ENCODE results near the gene TOX2.

The TOX2 gene

DNA sequence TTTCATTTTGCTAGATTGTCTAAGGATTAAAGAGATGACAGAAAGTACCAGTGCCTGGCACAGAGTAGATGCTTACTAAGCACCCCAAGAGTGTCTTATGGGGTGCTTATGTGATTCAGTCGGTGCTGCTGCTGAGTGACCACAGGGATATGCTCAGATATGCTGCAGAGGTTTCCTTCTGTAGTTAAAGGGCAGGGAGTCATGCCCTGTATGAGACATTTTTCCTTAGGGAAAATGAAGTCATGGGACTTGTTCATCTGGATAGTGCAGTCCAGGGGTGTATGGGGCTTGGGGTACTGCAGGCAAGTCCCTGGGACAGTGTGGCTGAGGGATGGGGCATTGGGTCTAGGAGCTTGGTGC is 25.1 kb downstream of the TOX2 start:
- TF ChIP-seq, protein P1, sequence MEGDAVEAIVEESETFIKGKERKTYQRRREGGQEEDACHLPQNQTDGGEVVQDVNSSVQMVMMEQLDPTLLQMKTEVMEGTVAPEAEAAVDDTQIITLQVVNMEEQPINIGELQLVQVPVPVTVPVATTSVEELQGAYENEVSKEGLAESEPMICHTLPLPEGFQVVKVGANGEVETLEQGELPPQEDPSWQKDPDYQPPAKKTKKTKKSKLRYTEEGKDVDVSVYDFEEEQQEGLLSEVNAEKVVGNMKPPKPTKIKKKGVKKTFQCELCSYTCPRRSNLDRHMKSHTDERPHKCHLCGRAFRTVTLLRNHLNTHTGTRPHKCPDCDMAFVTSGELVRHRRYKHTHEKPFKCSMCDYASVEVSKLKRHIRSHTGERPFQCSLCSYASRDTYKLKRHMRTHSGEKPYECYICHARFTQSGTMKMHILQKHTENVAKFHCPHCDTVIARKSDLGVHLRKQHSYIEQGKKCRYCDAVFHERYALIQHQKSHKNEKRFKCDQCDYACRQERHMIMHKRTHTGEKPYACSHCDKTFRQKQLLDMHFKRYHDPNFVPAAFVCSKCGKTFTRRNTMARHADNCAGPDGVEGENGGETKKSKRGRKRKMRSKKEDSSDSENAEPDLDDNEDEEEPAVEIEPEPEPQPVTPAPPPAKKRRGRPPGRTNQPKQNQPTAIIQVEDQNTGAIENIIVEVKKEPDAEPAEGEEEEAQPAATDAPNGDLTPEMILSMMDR (IDR thresholded peaks at IDR 0.05; ENCODE audit: unreplicated experiment in 3 of 3): no peak
- Mint-ChIP-seq H3K9me3 (no peaks in the 10 kb centered on the region), H3K27ac (no peak overlapping the region), H3K27me3 (ENCODE audit: low read depth) (peaks cover 25% of the 10 kb centered on the region), H3K4me3 (no peak overlapping the region), H3K36me3 (ENCODE audit: low read depth) (no peaks in the 10 kb centered on the region), H3K4me1 (peaks cover 5% of the 10 kb centered on the region)

DNA sequence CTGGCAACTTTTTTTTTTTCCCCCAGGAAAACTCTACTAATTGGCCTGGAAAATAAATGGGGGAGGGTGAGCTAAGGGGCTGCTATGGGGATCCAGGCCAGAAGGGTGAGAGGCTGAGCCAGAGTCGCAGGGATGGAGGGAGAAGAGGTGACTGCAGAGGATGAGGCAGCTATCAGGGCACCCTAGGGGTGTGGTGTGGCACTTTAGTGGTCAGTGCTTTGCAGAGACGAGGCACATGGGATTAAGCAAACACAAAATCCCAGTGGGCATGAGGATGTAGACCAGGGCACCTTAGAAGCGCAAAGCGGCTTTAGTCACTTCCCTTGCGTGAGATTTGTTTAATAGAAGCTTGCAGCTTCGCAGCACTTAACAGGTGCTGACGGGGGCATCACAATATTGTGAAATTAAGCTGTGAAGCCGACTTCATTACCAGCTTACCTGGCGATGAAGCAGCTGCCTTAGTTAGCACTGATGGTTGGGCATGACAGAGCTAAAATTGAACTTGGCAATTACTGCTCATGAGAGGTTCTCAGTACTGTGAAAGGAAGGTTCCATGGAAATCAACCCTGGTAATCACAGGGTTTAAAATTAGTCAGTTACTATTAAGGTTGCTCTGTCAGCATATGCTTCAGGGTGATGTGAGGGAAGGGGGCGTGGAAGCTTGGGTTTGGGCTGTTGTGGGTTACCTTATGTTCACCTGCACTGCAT is 26.0 kb downstream of the TOX2 start:
- H3K9me3 Mint-ChIP-seq: no peaks in the 10 kb centered on the region
- H3K27me3 Mint-ChIP-seq (ENCODE audit: low read depth): peaks cover 26% of the 10 kb centered on the region
- H3K4me3 Mint-ChIP-seq: no peak overlapping the region
- TF ChIP-seq, protein P1 (IDR thresholded peaks at IDR 0.05; ENCODE audit: unreplicated experiment in 3 of 3): no peak
- H3K4me1 Mint-ChIP-seq: peaks cover 5% of the 10 kb centered on the region
- H3K36me3 Mint-ChIP-seq (ENCODE audit: low read depth): no peaks in the 10 kb centered on the region
- no peak overlapping the region for H3K27ac Mint-ChIP-seq

DNA sequence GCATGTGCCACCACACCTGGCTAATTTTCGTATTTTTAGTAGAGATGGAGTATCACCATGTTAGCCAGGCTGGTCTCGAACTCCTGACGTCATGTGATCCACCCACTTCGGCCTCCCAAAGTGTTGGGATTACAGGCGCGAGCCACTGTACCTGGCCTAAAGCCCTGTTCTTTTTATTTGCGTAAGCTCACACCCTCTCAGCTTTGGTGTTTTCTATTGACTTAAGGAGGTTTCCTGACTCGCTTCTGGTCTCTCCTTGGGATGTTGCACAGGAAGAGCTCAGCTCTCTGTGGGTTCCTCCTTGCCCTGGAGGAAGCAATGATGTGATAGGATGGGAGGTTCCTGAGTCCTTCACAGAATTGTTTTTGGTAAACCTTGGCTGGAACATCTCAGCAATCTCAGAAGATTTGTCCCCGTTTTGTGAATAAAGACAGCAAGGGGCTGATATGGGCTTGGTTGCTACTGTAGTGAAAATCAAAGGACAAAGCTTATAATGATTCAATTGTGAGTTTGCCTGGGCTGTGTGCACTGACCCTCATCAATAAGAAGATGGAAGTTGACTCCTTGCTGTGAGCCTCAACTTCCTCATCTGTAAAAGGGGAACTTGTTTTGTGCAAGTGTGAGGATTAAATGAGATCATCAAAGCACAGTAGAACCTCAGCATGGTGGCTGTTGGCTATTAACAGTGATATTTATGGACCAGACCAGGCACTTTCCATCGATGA is 27.0 kb downstream of the TOX2 start:
- Mint-ChIP-seq H3K27ac (no peak overlapping the region), H3K36me3 (ENCODE audit: low read depth) (no peaks in the 10 kb centered on the region), H3K4me3 (no peak overlapping the region), H3K27me3 (ENCODE audit: low read depth) (peaks cover 33% of the 10 kb centered on the region), H3K9me3 (no peaks in the 10 kb centered on the region), H3K4me1 (peaks cover 5% of the 10 kb centered on the region)
- TF ChIP-seq, protein P1 (IDR thresholded peaks at IDR 0.05; ENCODE audit: unreplicated experiment in 3 of 3): no peak

DNA sequence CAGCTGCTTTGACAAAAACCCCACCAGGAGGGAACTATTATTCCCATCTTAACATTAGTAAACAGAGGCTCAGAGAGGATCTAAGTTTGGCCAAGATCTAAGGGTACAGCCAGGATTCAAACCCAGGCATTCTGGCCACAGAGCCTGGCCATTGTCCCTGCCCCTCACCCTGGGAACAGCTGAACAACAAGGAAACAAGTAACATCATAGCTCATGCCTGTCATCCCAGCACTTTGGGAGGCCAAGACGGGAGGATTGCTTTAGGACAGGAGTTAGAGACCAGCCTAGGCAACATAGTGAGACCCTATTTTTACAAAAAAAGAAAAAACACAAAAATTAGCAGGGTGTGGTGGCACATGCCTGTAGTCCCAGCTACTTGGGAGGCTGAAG is 27.5 kb downstream of the TOX2 start:
- no peaks in the 10 kb centered on the region for H3K9me3 Mint-ChIP-seq
- TF ChIP-seq, protein P1 (IDR thresholded peaks at IDR 0.05; ENCODE audit: unreplicated experiment in 3 of 3): no peak
- peaks cover 5% of the 10 kb centered on the region for H3K4me1 Mint-ChIP-seq
- no peak overlapping the region for H3K4me3 Mint-ChIP-seq
- no peak overlapping the region for H3K27ac Mint-ChIP-seq
- no peaks in the 10 kb centered on the region for H3K36me3 Mint-ChIP-seq (ENCODE audit: low read depth)
- H3K27me3 Mint-ChIP-seq (ENCODE audit: low read depth): peaks cover 37% of the 10 kb centered on the region

DNA sequence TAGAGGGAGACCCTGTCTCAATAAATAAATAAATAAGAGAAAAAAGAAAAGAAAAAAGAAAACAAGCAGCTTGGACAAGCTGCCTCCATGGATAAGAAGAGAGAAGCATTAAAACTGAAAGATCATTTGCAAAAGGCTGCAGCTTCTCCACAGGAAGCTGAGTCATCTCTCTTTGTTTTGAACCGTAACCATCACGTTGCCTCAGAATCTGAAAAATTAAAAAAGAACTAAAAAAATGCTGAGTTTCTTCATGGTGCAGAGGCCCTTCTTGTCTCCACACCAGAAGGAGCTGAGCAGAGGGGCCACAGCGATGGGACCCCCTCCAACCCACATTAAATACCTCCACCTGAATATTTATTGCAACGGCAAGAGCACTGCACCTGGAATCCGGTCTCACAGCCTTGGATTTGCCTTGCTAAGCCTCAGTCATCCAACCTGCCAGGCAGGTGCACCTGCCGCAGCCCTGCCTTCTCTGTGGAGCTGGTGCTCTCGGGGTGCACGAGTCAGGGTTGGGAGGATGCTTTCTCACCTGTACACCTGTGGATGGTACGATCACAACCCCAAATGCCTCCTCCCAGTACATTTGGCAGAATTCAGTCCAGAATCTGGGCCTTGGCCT is 28.1 kb downstream of the TOX2 start:
- peaks cover 43% of the 10 kb centered on the region for H3K27me3 Mint-ChIP-seq (ENCODE audit: low read depth)
- no peak overlapping the region for H3K4me3 Mint-ChIP-seq
- TF ChIP-seq, protein P1 (IDR thresholded peaks at IDR 0.05; ENCODE audit: unreplicated experiment in 3 of 3): no peak
- peaks cover 5% of the 10 kb centered on the region for H3K4me1 Mint-ChIP-seq
- H3K27ac Mint-ChIP-seq: no peak overlapping the region
- no peaks in the 10 kb centered on the region for H3K9me3 Mint-ChIP-seq
- no peaks in the 10 kb centered on the region for H3K36me3 Mint-ChIP-seq (ENCODE audit: low read depth)
